H9 (cell line): Measurements from ENCODE around the gene KCNK13. TPM values are rescaled to one million over a fixed set of nuclear protein-coding genes. Genes with fewer than 3 reads are reported as not detected.

Experiments used
- DNase-seq: peaks from one replicate; pipeline ENCODE4 v3.0.0-alpha.2; 2017
- H2AFZ ChIP-seq: one replicate; pipeline ENCODE4 v1.6.1; 2013; ENCODE audit warnings: mild to moderate bottlenecking, low read length, control low read depth, moderate library complexity
- H2AK5ac ChIP-seq: 2 replicates; pipeline ENCODE4 v1.6.1; 2013; ENCODE audit warnings: low read length, control low read depth, mixed read lengths; ENCODE audit not compliant: insufficient read length
- H2BK120ac ChIP-seq: one replicate; pipeline ENCODE4 v1.6.1; 2013; ENCODE audit warnings: low read depth, mild to moderate bottlenecking, low read length, control low read depth, inconsistent platforms; ENCODE audit not compliant: poor library complexity, severe bottlenecking
- H2BK12ac ChIP-seq: 2 replicates; pipeline ENCODE4 v1.6.1; 2013; ENCODE audit warnings: low read length, control low read depth, mixed read lengths, low read depth; ENCODE audit not compliant: insufficient read length
- H2BK15ac ChIP-seq: 2 replicates; pipeline ENCODE4 v1.6.1; 2013; ENCODE audit warnings: low read depth, low read length, control low read depth
- H2BK20ac ChIP-seq: one replicate; pipeline ENCODE4 v1.6.1; 2013; ENCODE audit warnings: low read depth, mild to moderate bottlenecking, low read length, control low read depth, inconsistent platforms; ENCODE audit not compliant: poor library complexity, severe bottlenecking
- H2BK5ac ChIP-seq: 2 replicates; pipeline ENCODE4 v1.6.1; 2013; ENCODE audit warnings: low read length, control low read depth, mixed read lengths; ENCODE audit not compliant: insufficient read length
- H3K14ac ChIP-seq: 2 replicates; pipeline ENCODE4 v1.6.1; 2013; ENCODE audit warnings: low read length, control low read depth; ENCODE audit not compliant: insufficient read depth
- H3K18ac ChIP-seq: 2 replicates; pipeline ENCODE4 v1.6.1; 2013; ENCODE audit warnings: low read depth, mild to moderate bottlenecking, mixed read lengths, low read length, control low read depth; ENCODE audit not compliant: insufficient read length
- H3K23ac ChIP-seq: 2 replicates; pipeline ENCODE4 v1.6.1; 2013; ENCODE audit warnings: low read length, control low read depth, mixed read lengths, low read depth; ENCODE audit not compliant: insufficient read length
- H3K23me2 ChIP-seq: 2 replicates; pipeline ENCODE4 v1.6.1; 2013; ENCODE audit warnings: low read depth, mild to moderate bottlenecking, mixed read lengths, low read length, control low read depth; ENCODE audit not compliant: insufficient read length, poor library complexity, severe bottlenecking
- H3K27ac ChIP-seq: 2 replicates; pipeline ENCODE4 v1.5.1; 2013; ENCODE audit warnings: low read length, control low read depth, mixed read lengths, low read depth; ENCODE audit not compliant: insufficient read length
- H3K27me3 ChIP-seq: 2 replicates; pipeline ENCODE4 v1.6.1; 2013; ENCODE audit warnings: low read length, control low read depth, inconsistent platforms; ENCODE audit not compliant: insufficient read depth
- H3K4ac ChIP-seq: 2 replicates; pipeline ENCODE4 v1.6.1; 2013; ENCODE audit warnings: low read depth, mild to moderate bottlenecking, control low read depth, inconsistent platforms, low read length, moderate library complexity
- H3K4me1 ChIP-seq: 2 replicates; pipeline ENCODE4 v1.6.1; 2013; ENCODE audit warnings: low read length, control low read depth, inconsistent platforms; ENCODE audit not compliant: insufficient read depth
- H3K4me2 ChIP-seq: 2 replicates; pipeline ENCODE4 v1.6.1; 2013; ENCODE audit warnings: low read length, control low read depth, mixed read lengths; ENCODE audit not compliant: insufficient read length, insufficient read depth
- H3K56ac ChIP-seq: 2 replicates; pipeline ENCODE4 v1.6.1; 2013; ENCODE audit warnings: low read depth, mild to moderate bottlenecking, mixed read lengths, low read length, control low read depth; ENCODE audit not compliant: insufficient read length
- H3K79me1 ChIP-seq: 2 replicates; pipeline ENCODE4 v1.6.1; 2013; ENCODE audit warnings: low read depth, mild to moderate bottlenecking, moderate library complexity, low read length, control low read depth, inconsistent platforms; ENCODE audit not compliant: insufficient read depth, poor library complexity, severe bottlenecking
- H3K79me2 ChIP-seq: 2 replicates; pipeline ENCODE4 v1.6.1; 2013; ENCODE audit warnings: low read length, control low read depth, inconsistent platforms; ENCODE audit not compliant: insufficient read depth
- H3K9ac ChIP-seq: 2 replicates; pipeline ENCODE4 v1.6.1; 2013; ENCODE audit warnings: low read length, control low read depth, mixed read lengths; ENCODE audit not compliant: insufficient read length; ENCODE audit errors: extremely low read depth
- H3K9me3 ChIP-seq: one replicate; pipeline ENCODE4 v1.6.1; 2013; ENCODE audit warnings: low read depth, low read length, inconsistent platforms; ENCODE audit not compliant: control insufficient read depth
- H3T11ph ChIP-seq: one replicate; pipeline ENCODE4 v1.6.1; 2013; ENCODE audit warnings: mild to moderate bottlenecking, low read length, control low read depth, inconsistent platforms
- H4K20me1 ChIP-seq: one replicate; pipeline ENCODE4 v1.6.1; 2013; ENCODE audit not compliant: control insufficient read depth, insufficient read length, insufficient read depth
- H4K5ac ChIP-seq: 2 replicates; pipeline ENCODE4 v1.6.1; 2013; ENCODE audit warnings: low read depth, mild to moderate bottlenecking, mixed read lengths, low read length, control low read depth; ENCODE audit not compliant: insufficient read length
- H4K8ac ChIP-seq: replicated peaks from 2 replicates; pipeline ENCODE4 v1.6.1; 2013; ENCODE audit warnings: low read length, control low read depth, mixed read lengths, low read depth; ENCODE audit not compliant: insufficient read length
- H4K91ac ChIP-seq: 2 replicates; pipeline ENCODE4 v1.6.1; 2013; ENCODE audit warnings: low read depth, mild to moderate bottlenecking, moderate library complexity, mixed read lengths, low read length, control low read depth; ENCODE audit not compliant: insufficient read length
- H3K27ac Mint-ChIP-seq, 3 experiments: 2 replicates in 2 of 3; 3 replicates in 1 of 3; pipeline ENCODE4 v1.8.0; 2020 to 2021; ENCODE audit warnings: mixed read lengths in 3 of 3, mild to moderate bottlenecking in 1 of 3, moderate library complexity in 1 of 3
- H3K27me3 Mint-ChIP-seq: 2 replicates; pipeline ENCODE4 v1.8.0; 2021; ENCODE audit warnings: low read depth, mild to moderate bottlenecking, moderate library complexity, mixed read lengths
- H3K36me3 Mint-ChIP-seq, 3 experiments: 2 replicates in 2 of 3; 3 replicates in 1 of 3; pipeline ENCODE4 v1.8.0; 2020 to 2021; ENCODE audit warnings: low read depth in 3 of 3, mixed read lengths in 3 of 3; ENCODE audit not compliant: insufficient read depth in 1 of 3
- H3K4me1 Mint-ChIP-seq, 2 experiments: 2 replicates each; pipeline ENCODE4 v1.8.0; 2020; ENCODE audit warnings: mixed read lengths in 2 of 2
- H3K4me3 Mint-ChIP-seq, 2 experiments: 2 replicates in 1 of 2; 3 replicates in 1 of 2; pipeline ENCODE4 v1.8.0; 2020 to 2021; ENCODE audit warnings: mild to moderate bottlenecking in 2 of 2, mixed read lengths in 2 of 2, moderate library complexity in 1 of 2
- H3K9me3 Mint-ChIP-seq, 2 experiments: 2 replicates in 1 of 2; 3 replicates in 1 of 2; pipeline ENCODE4 v1.8.0; 2020; ENCODE audit warnings: mild to moderate bottlenecking in 2 of 2, mixed read lengths in 2 of 2, moderate library complexity in 1 of 2
- WGBS: extraction: QIAGEN DNeasy Blood & Tissue Kit; methylation state at CpG from one replicate; pipeline ENCODE4 v1.1.7; 2013; ENCODE audit warnings: missing lambda C conversion rate, low lambda C conversion rate, mixed read lengths; ENCODE audit not compliant: insufficient read length; ENCODE audit errors: extremely low coverage; 5-methylcytosine and 5-hydroxymethylcytosine counted together
- total RNA-seq: library from RNA; stranded (reverse); gene quantifications from 2 replicates; pipeline ENCODE4 v1.2.1, GENCODE V29; 2021
- TF ChIP-seq, protein P1 (sequence below): fragments of 200-600 bp; sonication (generic); conservative IDR thresholded peaks from 3 replicates; pipeline ENCODE4 v1.8.0; 2021; ENCODE audit warnings: antibody characterized with exemption, mild to moderate bottlenecking

KCNK13 gene
- total RNA-seq, 1 experiment from 2014 or later, result 0.39 TPM

DNA sequence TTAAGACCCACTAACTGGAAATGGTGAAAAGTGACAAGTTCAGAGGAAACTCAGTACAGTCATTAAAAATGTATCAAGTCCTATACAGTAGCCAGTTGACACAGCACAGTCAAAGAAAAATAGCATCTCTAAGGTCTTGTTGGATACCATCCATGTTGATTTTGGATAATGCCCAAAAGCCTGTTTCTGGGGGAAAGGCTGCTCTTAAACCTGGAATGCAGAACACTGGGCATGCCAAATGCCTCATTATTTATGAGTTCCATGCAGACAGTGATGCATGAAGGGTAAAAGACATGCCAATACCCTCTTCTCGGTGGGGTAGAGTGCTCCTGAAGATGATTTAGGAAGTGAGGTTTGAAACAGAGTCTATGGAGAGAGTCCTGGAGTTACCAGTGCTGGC, 29.6 kb downstream of the KCNK13 start:
- Histone ChIP-seq H2BK5ac (no peak overlapping the region), H2AFZ (no peak overlapping the region), H3K56ac (no peak overlapping the region), H2BK15ac (no peak overlapping the region), H2BK120ac (no peak overlapping the region), H3K23ac (no peak overlapping the region), H3K4ac (no peak overlapping the region), H3K4me1 (no peaks in the 10 kb centered on the region; the same call in 1 of the 2 replicates), H3T11ph (no peak overlapping the region), H3K14ac (no peak overlapping the region), H3K9ac (no peak overlapping the region), H3K23me2 (no peaks in the 10 kb centered on the region), H4K91ac (no peak overlapping the region), H3K79me1 (no peaks in the 10 kb centered on the region), H3K9me3 (no peaks in the 10 kb centered on the region), H4K8ac (no peak overlapping the region), H2BK12ac (no peak overlapping the region), H4K20me1 (no peaks in the 10 kb centered on the region), H3K27me3 (no peaks in the 10 kb centered on the region), H2AK5ac (no peak overlapping the region), H3K18ac (no peak overlapping the region), H2BK20ac (no peak overlapping the region), H3K27ac (no peak overlapping the region), H4K5ac (no peak overlapping the region), H3K4me2 (no peak overlapping the region), H3K79me2 (no peaks in the 10 kb centered on the region)
- DNase-seq, result no peak
- H3K36me3 Mint-ChIP-seq, result peaks cover 0 to 8% (median 2%) of the 10 kb centered on the region in 3 experiments; a peak in 5 of 7 replicates
- peaks cover 12% of the 10 kb centered on the region for H3K27me3 Mint-ChIP-seq
- H3K4me3 Mint-ChIP-seq, result no peak overlapping the region
- H3K4me1 Mint-ChIP-seq, result peaks cover 12 to 15% of the 10 kb centered on the region in 2 experiments
- H3K9me3 Mint-ChIP-seq, result peaks cover 4 to 8% of the 10 kb centered on the region in 2 experiments
- TF ChIP-seq, protein P1, sequence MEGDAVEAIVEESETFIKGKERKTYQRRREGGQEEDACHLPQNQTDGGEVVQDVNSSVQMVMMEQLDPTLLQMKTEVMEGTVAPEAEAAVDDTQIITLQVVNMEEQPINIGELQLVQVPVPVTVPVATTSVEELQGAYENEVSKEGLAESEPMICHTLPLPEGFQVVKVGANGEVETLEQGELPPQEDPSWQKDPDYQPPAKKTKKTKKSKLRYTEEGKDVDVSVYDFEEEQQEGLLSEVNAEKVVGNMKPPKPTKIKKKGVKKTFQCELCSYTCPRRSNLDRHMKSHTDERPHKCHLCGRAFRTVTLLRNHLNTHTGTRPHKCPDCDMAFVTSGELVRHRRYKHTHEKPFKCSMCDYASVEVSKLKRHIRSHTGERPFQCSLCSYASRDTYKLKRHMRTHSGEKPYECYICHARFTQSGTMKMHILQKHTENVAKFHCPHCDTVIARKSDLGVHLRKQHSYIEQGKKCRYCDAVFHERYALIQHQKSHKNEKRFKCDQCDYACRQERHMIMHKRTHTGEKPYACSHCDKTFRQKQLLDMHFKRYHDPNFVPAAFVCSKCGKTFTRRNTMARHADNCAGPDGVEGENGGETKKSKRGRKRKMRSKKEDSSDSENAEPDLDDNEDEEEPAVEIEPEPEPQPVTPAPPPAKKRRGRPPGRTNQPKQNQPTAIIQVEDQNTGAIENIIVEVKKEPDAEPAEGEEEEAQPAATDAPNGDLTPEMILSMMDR, result no peak
- WGBS, result no CpG with 5 or more reads among the region's 1 CpG
- H3K27ac Mint-ChIP-seq, result no peak overlapping the region
